Stimulated activated CD4-positive, alpha-beta T cell treated with anti-CD3 and anti-CD28 coated beads, Interleukin-4, amount 100 ng/mL, for 24 hours (primary cell): Measurements from ENCODE around the gene INAFM2.

ENCODE experiments used
- DNase-seq: peaks from one replicate; pipeline ENCODE4 v3.0.0-alpha.2; 2020

The INAFM2 gene

DNA sequence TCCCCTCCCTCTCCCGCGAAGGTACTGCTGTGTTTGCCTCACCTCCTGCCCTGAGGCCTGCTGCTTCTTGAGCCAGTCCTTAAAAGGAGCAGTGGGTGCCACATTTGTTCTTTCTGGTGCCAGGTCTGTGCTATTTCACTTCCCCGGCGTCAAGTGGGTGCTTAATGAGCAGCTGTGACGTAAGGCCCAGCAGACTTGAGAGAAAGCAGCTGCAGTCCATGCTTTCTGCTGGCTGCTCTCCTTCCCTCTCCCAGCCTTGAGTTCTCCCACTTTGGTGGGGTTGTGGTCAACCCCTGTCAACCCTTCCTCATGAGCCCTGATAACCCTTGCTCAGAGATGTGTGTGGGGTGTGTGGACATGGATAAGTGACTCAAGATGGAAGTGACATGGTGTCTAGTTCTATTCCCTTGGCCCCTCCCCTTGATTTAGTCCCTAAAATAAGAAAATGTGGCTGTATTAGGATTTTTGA lies 6.9 kb downstream of the INAFM2 start:
- no peak for DNase-seq

- no peak for DNase-seq
These were observed 7.5 kb downstream of the INAFM2 start for GRCh38 chr15:40331026-40331425.

GRCh38 chr15:40331637-40332036 lies 8.1 kb downstream of the INAFM2 start:
- no peak for DNase-seq

DNA sequence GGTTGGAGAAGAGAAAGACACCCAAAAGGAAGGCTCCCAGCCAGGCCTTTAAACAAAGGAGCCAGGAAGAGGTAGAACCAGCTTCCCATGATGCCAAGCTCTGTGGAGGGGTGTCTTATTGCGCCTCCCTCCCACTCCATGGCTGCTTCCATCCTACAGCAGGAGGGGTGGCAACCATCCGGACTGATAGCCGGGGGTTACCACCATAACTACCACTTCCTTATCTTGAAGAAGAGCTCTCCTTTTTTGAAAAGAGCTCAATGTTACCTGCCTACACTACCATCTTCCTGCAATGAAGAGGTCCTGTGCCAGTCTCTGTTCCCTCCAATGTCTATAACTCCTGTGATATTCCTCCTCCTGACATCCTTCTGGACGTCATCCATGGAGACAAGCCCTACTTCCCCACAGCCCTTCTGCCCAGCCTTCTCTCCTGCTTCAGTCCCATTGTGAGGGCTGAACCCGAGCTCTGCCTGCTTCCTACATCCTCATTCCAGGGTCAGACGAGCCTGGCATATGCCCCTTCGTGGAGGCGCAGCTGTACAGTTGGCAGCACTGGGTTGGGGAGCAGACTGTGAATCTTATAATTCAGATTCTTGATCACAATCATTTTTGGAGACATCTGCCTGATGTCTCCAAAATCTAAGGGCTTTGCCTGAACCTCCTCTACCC lies 8.8 kb downstream of the INAFM2 start:
- no peak for DNase-seq

GRCh38 chr15:40333922-40334492 lies 10.5 kb downstream of the INAFM2 start:
- DNase-seq: no peak

DNA sequence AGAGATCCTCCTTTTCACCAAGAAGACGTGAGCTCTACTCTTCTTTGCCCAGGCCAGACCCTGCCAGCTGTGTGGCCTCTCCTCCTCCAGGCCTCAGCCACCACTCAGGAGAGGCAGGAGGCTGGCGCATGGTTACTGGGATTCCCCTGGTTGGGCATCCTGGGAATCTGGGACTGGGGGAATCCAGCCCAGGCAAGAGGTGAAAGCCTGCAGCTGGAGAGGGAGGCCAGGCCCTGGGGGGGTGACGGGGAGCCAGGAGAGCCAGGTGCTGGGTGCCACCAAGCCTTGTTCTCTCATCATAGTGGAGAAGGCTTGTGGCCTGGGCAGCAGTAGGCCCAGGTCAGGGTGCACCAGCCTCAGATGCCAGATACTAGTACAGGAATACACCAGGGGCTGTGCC lies 11.0 kb downstream of the INAFM2 start:
- no peak for DNase-seq

- DNase-seq: no peak
These were observed 11.7 kb downstream of the INAFM2 start for GRCh38 chr15:40334941-40335795.

DNA sequence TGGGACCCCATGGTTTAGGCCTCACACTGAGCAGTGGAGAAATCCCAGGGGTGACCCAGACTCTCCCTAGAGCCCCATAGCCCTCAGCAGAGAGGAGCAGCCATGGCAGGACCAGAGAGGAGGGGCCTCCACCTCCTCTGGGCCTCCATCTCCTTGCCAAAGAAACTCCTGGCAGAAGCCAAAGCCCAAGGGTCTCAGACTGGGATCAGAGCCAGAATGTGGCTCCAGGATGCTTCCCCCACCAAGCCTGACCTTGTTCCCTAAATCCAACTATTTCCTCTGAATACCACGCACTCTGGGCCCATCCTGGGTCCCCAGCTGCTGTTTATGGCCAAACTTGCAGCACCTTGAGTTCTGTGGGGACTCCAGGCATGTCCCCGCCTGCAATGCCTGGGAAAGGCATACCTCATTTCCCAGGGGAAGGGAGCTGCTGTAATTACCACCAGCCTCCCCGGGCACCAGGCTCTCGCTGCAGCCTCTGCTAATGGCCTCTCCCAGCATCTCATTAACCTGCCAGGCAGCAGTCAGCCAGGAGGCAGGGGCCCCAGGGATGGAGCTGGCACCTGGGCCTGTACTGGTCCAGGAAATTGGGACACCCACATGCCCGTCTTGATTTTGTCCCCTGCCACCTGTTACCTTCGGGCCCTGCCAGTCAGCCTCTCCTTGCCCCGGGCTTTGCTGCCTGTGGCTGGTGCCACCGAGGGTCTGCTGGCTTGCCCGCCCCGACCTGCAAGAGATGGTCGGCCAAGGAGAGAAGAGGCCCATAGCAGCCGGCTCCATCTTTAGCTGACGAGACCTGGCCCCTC lies 12.6 kb downstream of the INAFM2 start:
- no peak for DNase-seq

GRCh38 chr15:40336744-40337122 lies 13.2 kb downstream of the INAFM2 start:
- DNase-seq: no peak

GRCh38 chr15:40337597-40337996 lies 14.1 kb downstream of the INAFM2 start:
- DNase-seq: no peak

DNA sequence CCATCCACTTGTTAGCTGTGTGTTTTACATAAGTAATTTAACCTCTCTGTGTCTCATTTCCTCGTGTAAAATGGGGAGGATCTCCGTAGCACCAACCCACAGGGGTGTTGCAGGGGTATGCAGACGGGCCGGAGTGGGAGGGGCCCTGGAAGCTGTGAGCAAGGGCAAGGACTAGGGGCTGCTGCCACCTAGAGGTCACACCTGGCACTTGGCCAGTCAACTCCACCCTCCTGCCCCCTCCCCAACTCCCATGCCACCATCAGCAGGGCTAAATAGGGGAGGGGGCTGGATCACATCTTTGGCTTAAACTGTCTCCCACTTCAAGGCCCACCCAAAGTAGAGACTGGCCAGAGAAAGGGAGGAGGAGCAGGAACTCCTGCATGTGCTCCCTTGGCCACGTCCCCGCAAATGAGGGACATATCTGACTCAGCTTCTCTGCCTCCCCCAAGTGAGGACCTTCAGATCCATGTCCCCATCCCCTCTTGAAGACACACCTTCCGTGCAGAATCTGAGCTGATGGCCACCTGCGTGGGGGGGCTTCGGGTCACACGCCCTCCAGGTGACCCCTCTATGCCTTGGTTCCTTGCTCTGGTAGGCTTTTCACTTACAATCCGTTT lies 14.7 kb downstream of the INAFM2 start:
- DNase-seq: peak; percentile 84

- DNase-seq: no peak
These were observed 15.6 kb downstream of the INAFM2 start for GRCh38 chr15:40338921-40339620.

- no peak for DNase-seq
These were observed 16.1 kb downstream of the INAFM2 start for GRCh38 chr15:40339621-40339945.

GRCh38 chr15:40340038-40340739 lies 16.7 kb downstream of the INAFM2 start:
- DNase-seq: no peak

- DNase-seq: no peak
These were observed 17.4 kb downstream of the INAFM2 start, which contains the start of gene CCDC9B for GRCh38 chr15:40340740-40341400. Gene CCDC9B, minus strand, starts transcription at chr15:40340939. Its CDS starts 120 bp downstream, at chr15:40340819.

DNA sequence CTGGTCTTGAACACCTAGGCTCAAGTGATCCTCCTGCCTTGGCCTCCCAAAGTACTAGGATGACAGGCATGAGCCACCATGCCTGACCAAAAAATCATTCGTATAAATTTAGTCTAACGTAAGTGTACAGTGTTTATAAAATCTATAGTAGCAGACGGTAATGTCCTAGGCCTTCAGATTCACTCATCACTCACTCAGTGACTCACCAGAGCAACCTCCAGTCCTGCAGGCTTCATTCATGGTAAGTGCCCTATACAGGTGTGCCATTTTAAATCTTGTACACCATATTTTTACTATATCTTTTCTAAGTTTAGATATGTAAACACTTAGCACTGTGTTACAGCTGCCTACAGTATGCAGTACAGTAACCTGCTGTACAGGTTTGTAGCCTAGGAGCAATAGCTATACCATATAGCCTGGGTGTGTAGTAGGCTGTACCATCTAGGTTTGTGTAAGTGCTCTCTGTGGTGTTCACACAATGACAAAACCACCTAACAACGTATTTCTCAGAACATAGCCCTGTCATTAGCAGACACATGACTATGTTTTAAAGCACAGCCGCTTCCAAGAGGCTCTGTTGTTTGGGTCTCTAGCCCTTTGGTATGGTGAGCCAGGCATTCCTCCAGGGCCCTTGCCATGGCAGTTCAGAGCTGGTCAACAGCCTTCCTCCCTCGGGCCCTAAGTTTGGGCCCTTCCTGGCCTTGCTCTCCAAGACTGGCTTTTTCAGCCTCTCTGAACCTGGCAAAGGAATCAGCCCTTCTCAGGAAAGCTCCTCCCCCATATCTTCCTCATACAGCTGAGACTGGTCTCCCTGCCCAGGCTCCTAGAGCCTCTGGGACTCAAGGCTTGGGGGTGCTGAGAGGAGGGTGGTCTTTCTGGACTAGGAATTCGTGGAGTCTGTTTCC lies 19.2 kb downstream of the INAFM2 start:
- DNase-seq: no peak

DNA sequence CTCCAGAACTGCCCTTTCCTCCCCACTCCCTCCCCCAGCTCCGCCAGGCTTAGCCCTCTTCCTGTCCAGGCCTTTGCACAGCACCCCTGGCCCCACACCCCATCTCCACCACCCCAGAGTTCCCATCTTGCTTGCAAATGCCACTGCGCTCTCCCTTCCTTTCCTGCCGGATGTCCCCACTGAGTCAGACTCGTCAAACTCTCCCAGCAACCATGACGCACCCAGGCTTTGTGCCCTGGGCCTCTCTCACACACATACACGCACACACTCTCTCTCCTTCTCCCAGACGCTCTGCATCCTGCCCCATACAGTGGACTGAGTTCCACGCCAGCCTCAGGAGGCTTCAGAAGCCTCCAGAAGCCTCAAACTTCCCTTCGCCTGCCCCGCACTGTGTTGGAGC lies 20.0 kb downstream of the INAFM2 start:
- DNase-seq: no peak

DNA sequence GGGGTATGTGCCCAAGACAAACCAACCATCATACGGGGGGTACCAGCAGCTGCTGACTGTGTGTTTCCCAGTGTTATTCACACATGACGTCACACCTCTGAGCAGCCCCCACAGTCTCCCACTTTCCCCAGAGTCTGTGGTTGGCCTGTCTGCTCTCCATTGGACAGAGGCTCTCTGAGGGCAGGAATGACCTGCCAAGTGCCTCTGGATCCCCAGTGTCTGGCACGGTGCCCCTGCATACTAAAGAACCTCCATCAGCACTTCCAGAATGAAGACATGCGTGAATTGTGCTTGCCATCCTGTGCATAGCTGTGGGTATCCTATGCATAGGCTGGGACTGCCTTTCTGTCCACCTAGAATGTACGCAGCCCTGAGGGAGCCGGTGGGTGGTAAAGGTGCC lies 20.7 kb downstream of the INAFM2 start:
- DNase-seq: no peak

- peak; percentile 74 for DNase-seq
These were observed 21.2 kb downstream of the INAFM2 start for GRCh38 chr15:40344631-40345120.
